Karpas-422 (cell line): ENCODE measurements around the gene LACTB. TPM values are rescaled to one million over a fixed set of nuclear protein-coding genes. Genes with fewer than 3 reads are reported as not detected.

ENCODE experiments used
- DNase-seq: peaks from one replicate; pipeline ENCODE4 v3.0.0-alpha.2; 2015
- H2AFZ ChIP-seq: fragments of 200-600 bp; sonication (generic); 2 replicates; pipeline ENCODE4 v1.6.1; 2014; ENCODE audit warnings: antibody characterized with exemption, low read length, mixed read lengths
- H3K27ac ChIP-seq: fragments of 200-600 bp; sonication (generic); 2 replicates; pipeline ENCODE4 v1.5.1; 2014; ENCODE audit warnings: mild to moderate bottlenecking, low read length, moderate library complexity
- H3K27me3 ChIP-seq: fragments of 200-600 bp; sonication (generic); 2 replicates; pipeline ENCODE4 v1.6.1; 2014; ENCODE audit warnings: low read length, mixed read lengths
- H3K36me3 ChIP-seq: fragments of 200-600 bp; sonication (generic); 2 replicates; pipeline ENCODE4 v1.6.1; 2014; ENCODE audit warnings: low read length, mixed read lengths; ENCODE audit not compliant: insufficient read depth
- H3K4me1 ChIP-seq: fragments of 200-600 bp; sonication (generic); 2 replicates; pipeline ENCODE4 v1.6.1; 2014; ENCODE audit warnings: mild to moderate bottlenecking, low read length, mixed read lengths
- H3K4me2 ChIP-seq: fragments of 200-600 bp; sonication (generic); 2 replicates; pipeline ENCODE4 v1.6.1; 2014; ENCODE audit warnings: low read length, low read depth, mild to moderate bottlenecking; ENCODE audit not compliant: poor library complexity, severe bottlenecking
- H3K4me3 ChIP-seq: fragments of 200-600 bp; sonication (generic); 2 replicates; pipeline ENCODE4 v1.5.1; 2014; ENCODE audit warnings: mild to moderate bottlenecking, antibody characterized with exemption, low read length, mixed read lengths
- H3K79me2 ChIP-seq: fragments of 200-600 bp; sonication (generic); 2 replicates; pipeline ENCODE4 v1.6.1; 2014; ENCODE audit warnings: mild to moderate bottlenecking, low read length, mixed read lengths
- H3K9ac ChIP-seq: fragments of 200-600 bp; sonication (generic); 2 replicates; pipeline ENCODE4 v1.6.0; 2014; ENCODE audit warnings: low read length
- H3K9me2 ChIP-seq: fragments of 200-600 bp; sonication (generic), shearing (Covaris generic); replicated peaks from 2 replicates; pipeline ENCODE4 v1.6.0; 2014; ENCODE audit warnings: mild to moderate bottlenecking, low read length, moderate library complexity; ENCODE audit not compliant: insufficient read depth
- H3K9me3 ChIP-seq: fragments of 300-700, 200-600 bp; sonication (generic); 2 replicates; pipeline ENCODE4 v1.6.1; 2014; ENCODE audit warnings: low read length, mixed read lengths
- H4K20me1 ChIP-seq: fragments of 200-600 bp; sonication (generic); 2 replicates; pipeline ENCODE4 v1.6.1; 2014; ENCODE audit warnings: mild to moderate bottlenecking, antibody characterized with exemption, low read length, low read depth; ENCODE audit not compliant: insufficient read depth
- total RNA-seq: library from RNA; depleted of rRNA; stranded (reverse); fragments of >200 nt; shearing (Covaris generic); gene quantifications from 2 replicates; pipeline ENCODE4 v1.2.3, GENCODE V29; 2014; ENCODE audit warnings: low replicate concordance; rRNA removed

LACTB gene
- total RNA-seq, result 3.8 and 15.3 TPM in 2 replicates

DNA sequence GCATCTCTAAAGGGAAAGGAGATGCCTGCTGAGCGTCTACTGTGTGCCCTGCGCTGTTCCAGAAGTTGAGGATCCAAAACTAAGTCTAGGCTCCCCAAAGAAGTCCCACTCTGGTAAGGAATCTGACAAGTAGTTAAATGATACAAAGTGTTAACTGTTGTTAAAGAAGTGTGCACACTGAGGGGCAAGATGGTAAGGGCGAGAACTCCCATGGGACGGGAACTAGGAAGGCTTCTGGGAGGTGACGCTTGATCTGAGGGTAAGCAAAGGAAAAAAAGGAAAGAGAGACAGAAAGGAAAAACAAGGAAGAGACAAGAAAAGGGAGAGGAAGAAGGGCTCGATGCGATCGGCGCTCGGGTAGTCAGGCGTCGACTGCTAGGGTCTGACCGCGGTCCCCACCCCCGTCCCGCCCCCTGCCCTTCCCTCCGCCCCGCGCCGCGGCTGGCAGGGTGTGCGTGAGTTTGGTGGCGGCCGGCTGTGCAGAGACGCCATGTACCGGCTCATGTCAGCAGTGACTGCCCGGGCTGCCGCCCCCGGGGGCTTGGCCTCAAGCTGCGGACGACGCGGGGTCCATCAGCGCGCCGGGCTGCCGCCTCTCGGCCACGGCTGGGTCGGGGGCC, at the start of gene LACTB:
Gene LACTB (plus strand): TSS at position 480 of the 620 bp plus-strand sequence. CDS start 11 bp downstream, at position 491.
- Histone ChIP-seq H3K27ac (no peak within 1 kb of the TSS), H3K4me2 (peak within 1 kb of the TSS; percentile 98), H3K9me2 (no peaks in the 10 kb centered on the region), H4K20me1 (no peaks in the 10 kb centered on the region), H3K4me1 (peaks cover 7% of the 10 kb centered on the region), H3K9me3 (no peaks in the 10 kb centered on the region), H3K27me3 (no peaks in the 10 kb centered on the region), H3K36me3 (no peaks in the 10 kb centered on the region), H2AFZ (peak within 1 kb of the TSS; percentile 99), H3K9ac (peak within 1 kb of the TSS; percentile 76), H3K79me2 (0 out of 2 replicates have a peak, but pooled peaks cover 3% of the 10 kb centered on the region), H3K4me3 (peak within 1 kb of the TSS; percentile 96)
- DNase-seq, result peak; percentile 92

- Histone ChIP-seq H3K79me2 (no peaks in the 10 kb centered on the region), H3K36me3 (no peaks in the 10 kb centered on the region), H3K9me3 (no peaks in the 10 kb centered on the region), H3K4me1 (no peaks in the 10 kb centered on the region), H3K9me2 (no peaks in the 10 kb centered on the region), H3K4me3 (no peak overlapping the region), H3K27me3 (no peaks in the 10 kb centered on the region), H4K20me1 (no peaks in the 10 kb centered on the region), H3K27ac (no peak overlapping the region), H3K9ac (no peak overlapping the region), H3K4me2 (no peak overlapping the region), H2AFZ (no peak overlapping the region)
- DNase-seq, result no peak
Measured at GRCh38 chr15:63072023-63072650, 49.5 kb upstream of the LACTB start.

DNA sequence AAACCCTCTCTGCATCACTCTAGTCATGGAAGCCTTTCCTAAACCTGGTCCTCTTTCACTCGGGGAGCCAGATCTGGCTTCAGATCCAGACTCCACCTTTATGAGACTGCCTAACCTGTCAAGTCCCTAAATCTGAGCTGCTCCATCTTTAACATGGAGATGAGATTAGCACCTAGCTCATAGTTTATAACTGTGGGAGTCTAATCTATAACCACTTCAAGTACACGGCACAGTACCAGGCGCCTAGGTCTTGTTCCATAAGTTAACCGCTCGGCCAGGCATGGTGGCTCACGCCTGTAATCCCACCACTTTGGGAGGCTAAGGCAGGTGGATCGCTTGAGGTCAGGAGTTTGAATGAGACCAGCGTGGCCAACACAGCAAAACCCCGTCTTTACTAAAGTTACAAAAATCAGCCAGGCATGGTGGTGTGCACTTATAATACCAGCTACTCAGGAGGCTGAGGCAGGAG, 48.8 kb upstream of the LACTB start:
- no peaks in the 10 kb centered on the region for H3K9me2 ChIP-seq
- no peak overlapping the region for H3K9ac ChIP-seq
- H3K4me1 ChIP-seq, result no peaks in the 10 kb centered on the region
- no peak overlapping the region for H2AFZ ChIP-seq
- H3K4me3 ChIP-seq, result no peak overlapping the region
- H3K27ac ChIP-seq, result no peak overlapping the region
- DNase-seq, result no peak
- no peaks in the 10 kb centered on the region for H3K79me2 ChIP-seq
- no peak overlapping the region for H3K4me2 ChIP-seq
- no peaks in the 10 kb centered on the region for H3K9me3 ChIP-seq
- no peaks in the 10 kb centered on the region for H3K36me3 ChIP-seq
- H3K27me3 ChIP-seq, result no peaks in the 10 kb centered on the region
- no peaks in the 10 kb centered on the region for H4K20me1 ChIP-seq

DNA sequence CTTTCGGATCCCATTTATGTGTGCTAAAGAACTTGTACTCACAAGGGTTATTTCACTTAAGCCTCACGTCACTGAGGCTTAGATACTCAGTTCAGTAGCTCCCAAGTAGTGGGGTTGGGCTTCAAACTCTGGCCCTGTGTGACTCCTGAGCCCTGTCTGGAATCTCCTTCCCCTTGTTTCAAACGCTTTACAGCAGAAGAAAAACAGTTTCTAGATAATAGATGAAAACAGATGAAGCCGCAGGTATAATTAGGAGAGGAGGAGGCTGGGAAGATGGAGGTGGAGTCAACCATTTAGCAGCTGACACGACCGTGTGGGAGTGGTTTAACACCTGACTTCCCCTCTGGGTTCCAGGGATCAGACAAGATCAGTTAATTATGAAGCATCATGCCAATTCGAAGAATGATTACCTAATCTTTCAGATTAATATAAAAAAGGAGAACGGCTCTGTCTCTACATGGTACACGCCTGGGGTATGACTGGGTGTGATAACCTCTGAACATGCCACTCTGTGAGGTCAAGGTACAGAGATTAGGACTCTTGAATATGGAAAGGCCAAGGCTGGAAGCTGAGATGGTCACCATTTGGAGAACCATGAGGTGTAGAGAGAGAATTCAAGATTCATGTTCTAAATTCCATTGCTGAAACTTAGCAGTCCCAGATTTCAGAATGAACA, 48.0 kb upstream of the LACTB start:
- Histone ChIP-seq H3K4me1 (no peaks in the 10 kb centered on the region), H4K20me1 (no peaks in the 10 kb centered on the region), H3K27me3 (no peaks in the 10 kb centered on the region), H3K27ac (no peak overlapping the region), H3K4me3 (no peak overlapping the region), H2AFZ (no peak overlapping the region), H3K9me3 (no peaks in the 10 kb centered on the region), H3K36me3 (no peaks in the 10 kb centered on the region), H3K9me2 (no peaks in the 10 kb centered on the region), H3K79me2 (no peaks in the 10 kb centered on the region), H3K4me2 (no peak overlapping the region), H3K9ac (no peak overlapping the region)
- no peak for DNase-seq

- Histone ChIP-seq H3K4me2 (no peak overlapping the region), H3K9ac (no peak overlapping the region)
Measured at GRCh38 chr15:63075015-63075983, 46.4 kb upstream of the LACTB start.

GRCh38 chr15:63075984-63076713, 45.5 kb upstream of the LACTB start:
- no peak overlapping the region for H3K9ac ChIP-seq

More at GRCh38 chr15:63075015-63075983, 46.4 kb upstream of the LACTB start:
- no peaks in the 10 kb centered on the region for H4K20me1 ChIP-seq
- no peaks in the 10 kb centered on the region for H3K79me2 ChIP-seq
- no peaks in the 10 kb centered on the region for H3K4me1 ChIP-seq
- H3K4me3 ChIP-seq, result no peak overlapping the region
- H3K27ac ChIP-seq, result no peak overlapping the region
- no peaks in the 10 kb centered on the region for H3K9me3 ChIP-seq
- no peaks in the 10 kb centered on the region for H3K9me2 ChIP-seq
- no peaks in the 10 kb centered on the region for H3K36me3 ChIP-seq
- DNase-seq, result no peak
- H3K27me3 ChIP-seq, result no peaks in the 10 kb centered on the region
- no peak overlapping the region for H2AFZ ChIP-seq

DNA sequence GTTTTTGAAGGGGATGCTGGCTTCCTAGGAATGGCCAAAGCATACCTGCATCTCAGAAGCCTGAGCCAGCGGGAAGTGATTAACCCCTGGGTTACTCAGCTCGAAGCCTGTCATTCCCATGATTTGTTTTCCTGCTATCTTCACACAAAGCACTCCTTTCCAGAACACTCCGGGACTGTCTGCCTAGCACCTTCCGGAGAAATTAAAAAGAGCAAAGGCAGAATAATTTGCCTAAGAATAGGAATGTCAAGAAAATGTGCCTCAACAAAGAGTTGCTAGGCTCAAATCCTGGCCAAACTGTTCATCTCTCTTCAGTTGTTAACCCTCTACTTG, 45.0 kb upstream of the LACTB start:
- Histone ChIP-seq H3K4me3 (no peak overlapping the region), H3K4me1 (no peaks in the 10 kb centered on the region), H3K27me3 (no peaks in the 10 kb centered on the region), H3K79me2 (no peaks in the 10 kb centered on the region), H3K9ac (no peak overlapping the region), H3K4me2 (no peak overlapping the region), H3K36me3 (no peaks in the 10 kb centered on the region), H3K27ac (no peak overlapping the region), H3K9me2 (no peaks in the 10 kb centered on the region), H2AFZ (no peak overlapping the region), H4K20me1 (no peaks in the 10 kb centered on the region), H3K9me3 (no peaks in the 10 kb centered on the region)
- no peak for DNase-seq

More at GRCh38 chr15:63075984-63076713, 45.5 kb upstream of the LACTB start:
- no peaks in the 10 kb centered on the region for H3K9me3 ChIP-seq
- H3K9me2 ChIP-seq, result no peaks in the 10 kb centered on the region
- no peaks in the 10 kb centered on the region for H3K27me3 ChIP-seq
- no peak for DNase-seq
- no peaks in the 10 kb centered on the region for H4K20me1 ChIP-seq
- no peaks in the 10 kb centered on the region for H3K79me2 ChIP-seq
- H3K36me3 ChIP-seq, result no peaks in the 10 kb centered on the region
- no peaks in the 10 kb centered on the region for H3K4me1 ChIP-seq
- no peak overlapping the region for H3K27ac ChIP-seq
- H3K4me3 ChIP-seq, result no peak overlapping the region
- no peak overlapping the region for H2AFZ ChIP-seq
- no peak overlapping the region for H3K4me2 ChIP-seq
